SK-N-SH treated with all-trans-retinoic acid at 6 μM for 48 hours (cell line): ENCODE data around the gene PLA2G4A.
A peak's percentile ranks its signal among the peaks of the same experiment; 100 is the strongest.

Source experiments
- ATAC-seq: fragments of 200-7000 bp; cut with Tn5 transposase; 3 replicates; pipeline ENCODE4 v1.9.1; 2020; ENCODE audit warnings: mild to moderate bottlenecking, moderate library complexity
- ARNTL ChIP-seq: fragments of 450-650 bp; formaldehyde crosslinking; IDR thresholded peaks from 2 replicates; pipeline ENCODE4 v1.5.0; 2020; ENCODE audit warnings: low read depth, mild to moderate bottlenecking, moderate library complexity, borderline replicate concordance
- BACH2 ChIP-seq: fragments of 250-450 bp; sonication (Bioruptor Pico); IDR thresholded peaks from 2 replicates; pipeline ENCODE4 v1.9.0; 2021; ENCODE audit warnings: mild to moderate bottlenecking, borderline replicate concordance
- CREB5 ChIP-seq: fragments of 250-450 bp; sonication (Bioruptor Pico); IDR thresholded peaks from 2 replicates; pipeline ENCODE4 v1.5.1; 2020; ENCODE audit warnings: low read depth, mild to moderate bottlenecking, moderate library complexity
- CSDC2 ChIP-seq: fragments of 250-450 bp; sonication (Bioruptor Pico); IDR thresholded peaks from 2 replicates; pipeline ENCODE4 v1.5.0; 2020; ENCODE audit warnings: mild to moderate bottlenecking, moderate library complexity
- CSRNP3 ChIP-seq: fragments of 250-450 bp; sonication (Bioruptor Pico); IDR thresholded peaks from 2 replicates; pipeline ENCODE4 v1.5.1; 2021; ENCODE audit warnings: mild to moderate bottlenecking, moderate library complexity
- ESRRG ChIP-seq: fragments of 250-450 bp; sonication (Bioruptor Pico); IDR thresholded peaks from 2 replicates; pipeline ENCODE4 v1.6.1; 2021; ENCODE audit warnings: mild to moderate bottlenecking
- GLIS3 ChIP-seq: fragments of 250-450 bp; sonication (Bioruptor Pico); IDR thresholded peaks from 2 replicates; pipeline ENCODE4 v1.5.0; 2020; ENCODE audit warnings: mild to moderate bottlenecking, moderate library complexity
- ISL1 ChIP-seq: fragments of 250-450 bp; sonication (Bioruptor Pico); IDR thresholded peaks from 2 replicates; pipeline ENCODE4 v2.1.2; 2022; ENCODE audit warnings: mild to moderate bottlenecking, moderate library complexity
- OSR1 ChIP-seq: fragments of 250-450 bp; sonication (Bioruptor Pico); IDR thresholded peaks from 2 replicates; pipeline ENCODE4 v1.8.0; 2022; ENCODE audit warnings: moderate library complexity, mild to moderate bottlenecking, inconsistent platforms
- POU6F1 ChIP-seq: fragments of 250-450 bp; sonication (Bioruptor Pico); IDR thresholded peaks from 2 replicates; pipeline ENCODE4 v1.8.0; 2021; ENCODE audit warnings: low read depth, mild to moderate bottlenecking, moderate library complexity, borderline replicate concordance
- PPARA ChIP-seq: fragments of 250-450 bp; sonication (Bioruptor Pico); IDR thresholded peaks from 2 replicates; pipeline ENCODE4 v1.5.0; 2020; ENCODE audit warnings: mild to moderate bottlenecking, borderline replicate concordance
- RARB ChIP-seq: fragments of 250-450 bp; sonication (Bioruptor Pico); IDR thresholded peaks from 2 replicates; pipeline ENCODE4 v1.8.0; 2021; ENCODE audit warnings: mild to moderate bottlenecking, moderate library complexity
- TOX ChIP-seq: fragments of 250-450 bp; sonication (Bioruptor Pico); IDR thresholded peaks from 2 replicates; pipeline ENCODE4 v1.8.0; 2021; ENCODE audit warnings: mild to moderate bottlenecking, moderate library complexity, borderline replicate concordance
- TSHZ2 ChIP-seq: fragments of 250-450 bp; sonication (Bioruptor Pico); IDR thresholded peaks from 2 replicates; pipeline ENCODE4 v1.5.0; 2020; ENCODE audit warnings: mild to moderate bottlenecking, moderate library complexity
- ZC3H10 ChIP-seq: fragments of 250-450 bp; sonication (Bioruptor Pico); IDR thresholded peaks from 2 replicates; pipeline ENCODE4 v1.5.1; 2021; ENCODE audit warnings: mild to moderate bottlenecking, moderate library complexity
- ZFP3 ChIP-seq: fragments of 250-450 bp; sonication (Bioruptor Pico); IDR thresholded peaks from 2 replicates; pipeline ENCODE4 v1.5.0; 2020; ENCODE audit warnings: mild to moderate bottlenecking, moderate library complexity
- ZFP30 ChIP-seq: fragments of 450-650 bp; formaldehyde crosslinking; IDR thresholded peaks from 2 replicates; pipeline ENCODE4 v1.5.0; 2022; ENCODE audit warnings: mild to moderate bottlenecking, moderate library complexity
- ZNF565 ChIP-seq: fragments of 450-650 bp; formaldehyde crosslinking; conservative IDR thresholded peaks from 2 replicates; pipeline ENCODE4 v1.5.0; 2020; ENCODE audit warnings: low read depth, mild to moderate bottlenecking, moderate library complexity
- ZNF70 ChIP-seq: fragments of 450-650 bp; formaldehyde crosslinking; IDR thresholded peaks from 2 replicates; pipeline ENCODE4 v1.5.0; 2020; ENCODE audit warnings: mild to moderate bottlenecking, moderate library complexity
- ZNF8 ChIP-seq: fragments of 450-650 bp; formaldehyde crosslinking; IDR thresholded peaks from 2 replicates; pipeline ENCODE4 v1.5.0; 2020; ENCODE audit warnings: mild to moderate bottlenecking, moderate library complexity

Gene PLA2G4A

GRCh38 chr1:186858923-186859322, 30.2 kb downstream of the PLA2G4A start:
- ATAC-seq, result no peak
- TF ChIP-seq CSRNP3 (no peak), ZFP30 (CRISPR knock-in tag) (no peak), BACH2 (CRISPR knock-in tag) (no peak), OSR1 (CRISPR knock-in tag) (no peak), ZNF565 (CRISPR knock-in tag) (no peak), ISL1 (no peak)

- TF ChIP-seq ZNF565 (CRISPR knock-in tag) (no peak), ZNF8 (CRISPR knock-in tag) (no peak), OSR1 (CRISPR knock-in tag) (no peak), ARNTL (CRISPR knock-in tag) (no peak), ISL1 (no peak), TOX (CRISPR knock-in tag) (no peak)
- ATAC-seq, result no peak
Observed at GRCh38 chr1:186859995-186860394, 31.2 kb downstream of the PLA2G4A start.

GRCh38 chr1:186864296-186864695, 35.5 kb downstream of the PLA2G4A start:
- no peak for ATAC-seq
- TF ChIP-seq RARB (CRISPR knock-in tag) (no peak), ZFP3 (CRISPR knock-in tag) (no peak), TOX (CRISPR knock-in tag) (no peak)

GRCh38 chr1:186865253-186865652, 36.5 kb downstream of the PLA2G4A start:
- no peak for ATAC-seq
- TF ChIP-seq OSR1 (CRISPR knock-in tag) (no peak), GLIS3 (CRISPR knock-in tag) (no peak), ZFP3 (CRISPR knock-in tag) (no peak), RARB (CRISPR knock-in tag) (no peak), BACH2 (CRISPR knock-in tag) (no peak), ZNF565 (CRISPR knock-in tag) (no peak), ZC3H10 (CRISPR knock-in tag) (no peak), TSHZ2 (CRISPR knock-in tag) (no peak), ZNF8 (CRISPR knock-in tag) (no peak), PPARA (CRISPR knock-in tag) (no peak), ZNF70 (CRISPR knock-in tag) (no peak), TOX (CRISPR knock-in tag) (no peak), CSDC2 (no peak)

- peak; percentile 54 for ATAC-seq
- TF ChIP-seq ESRRG (CRISPR knock-in tag) (no peak), RARB (CRISPR knock-in tag) (peak; percentile 67; the same call in 1 of the 2 replicates), ZC3H10 (CRISPR knock-in tag) (0 out of 2 replicates have a peak, but pooled peaks have one; percentile 22), ZNF70 (CRISPR knock-in tag) (no peak), TOX (CRISPR knock-in tag) (0 out of 2 replicates have a peak, but pooled peaks have one; percentile 51)
Observed at GRCh38 chr1:186865857-186866256, 37.1 kb downstream of the PLA2G4A start.

GRCh38 chr1:186869526-186870228, 40.9 kb downstream of the PLA2G4A start:
- ATAC-seq, result no peak
- no peak for TF ChIP-seq ARNTL (CRISPR knock-in tag)
- no peak for TF ChIP-seq CREB5
- TF ChIP-seq POU6F1 (CRISPR knock-in tag), result no peak
- no peak for TF ChIP-seq ZNF565 (CRISPR knock-in tag)
- TF ChIP-seq ZFP30 (CRISPR knock-in tag), result no peak
- no peak for TF ChIP-seq TOX (CRISPR knock-in tag)
- no peak for TF ChIP-seq ZNF8 (CRISPR knock-in tag)
- TF ChIP-seq CSDC2, result no peak
- TF ChIP-seq ISL1, result no peak
- no peak for TF ChIP-seq ZNF70 (CRISPR knock-in tag)
